ENCODE results near the gene FBN2. TPM values are rescaled to one million over a fixed set of nuclear protein-coding genes. Genes with fewer than 3 reads are reported as not detected.

FBN2 gene
- polyA plus RNA-seq (2012; ENCODE audit: insufficient read depth, insufficient read length, low read depth): not detected

- Histone ChIP-seq H3K4me3 (ENCODE audit: low read depth, low read length) (no peak within 1 kb of the TSS), H3K4me1 (no peaks in the 10 kb centered on the region), H3K9me3 (no peaks in the 10 kb centered on the region), H3K27me3 (peaks cover 54% of the 10 kb centered on the region), H3K36me3 (no peaks in the 10 kb centered on the region)
- TF ChIP-seq CTCF (IDR thresholded peaks at IDR 0.05; ENCODE audit: low read depth, low read length): no peak
- DNase-seq: no peak
Measured at GRCh38 chr5:128538000-128538249, at the start of gene FBN2. Gene FBN2, minus strand, starts transcription at chr5:128538245. Its CDS starts 642 bp downstream, at chr5:128537603.

- no peak for TF ChIP-seq CTCF (IDR thresholded peaks at IDR 0.05; ENCODE audit: low read depth, low read length)
- Histone ChIP-seq H3K27me3 (no peaks in the 10 kb centered on the region), H3K4me1 (no peaks in the 10 kb centered on the region), H3K9me3 (no peaks in the 10 kb centered on the region), H3K36me3 (no peaks in the 10 kb centered on the region), H3K4me3 (ENCODE audit: low read depth, low read length) (no peak overlapping the region)
- DNase-seq: no peak
Measured at GRCh38 chr5:128587275-128587674, 49.2 kb upstream of the FBN2 start.

- no peak for DNase-seq
- no peaks in the 10 kb centered on the region for H3K27me3 ChIP-seq
- no peak for TF ChIP-seq CTCF (IDR thresholded peaks at IDR 0.05; ENCODE audit: low read depth, low read length)
- H3K36me3 ChIP-seq: no peaks in the 10 kb centered on the region
- H3K4me3 ChIP-seq (ENCODE audit: low read depth, low read length): no peak overlapping the region
- no peaks in the 10 kb centered on the region for H3K9me3 ChIP-seq
- H3K4me1 ChIP-seq: no peaks in the 10 kb centered on the region
Measured at GRCh38 chr5:128586848-128587247, 48.8 kb upstream of the FBN2 start.

- Histone ChIP-seq H3K9me3 (no peaks in the 10 kb centered on the region), H3K27me3 (no peaks in the 10 kb centered on the region), H3K4me3 (ENCODE audit: low read depth, low read length) (no peak overlapping the region), H3K36me3 (no peaks in the 10 kb centered on the region), H3K4me1 (no peaks in the 10 kb centered on the region)
- no peak for TF ChIP-seq CTCF (IDR thresholded peaks at IDR 0.05; ENCODE audit: low read depth, low read length)
- no peak for DNase-seq
Measured at GRCh38 chr5:128579639-128580038, 41.6 kb upstream of the FBN2 start.

GRCh38 chr5:128579093-128579492 is 41.0 kb upstream of the FBN2 start:
- DNase-seq: no peak

GRCh38 chr5:128574041-128574440 is 36.0 kb upstream of the FBN2 start:
- H3K27me3 ChIP-seq: no peaks in the 10 kb centered on the region; the same call in 1 of the 2 replicates
- TF ChIP-seq CTCF (IDR thresholded peaks at IDR 0.05; ENCODE audit: low read depth, low read length): no peak
- no peaks in the 10 kb centered on the region for H3K4me1 ChIP-seq
- H3K36me3 ChIP-seq: no peaks in the 10 kb centered on the region
- DNase-seq: no peak
- no peaks in the 10 kb centered on the region for H3K9me3 ChIP-seq
- no peak overlapping the region for H3K4me3 ChIP-seq (ENCODE audit: low read depth, low read length)

More at GRCh38 chr5:128579093-128579492, 41.0 kb upstream of the FBN2 start:
- Histone ChIP-seq H3K9me3 (no peaks in the 10 kb centered on the region), H3K36me3 (no peaks in the 10 kb centered on the region), H3K4me1 (no peaks in the 10 kb centered on the region), H3K27me3 (no peaks in the 10 kb centered on the region), H3K4me3 (ENCODE audit: low read depth, low read length) (no peak overlapping the region)
- TF ChIP-seq CTCF (IDR thresholded peaks at IDR 0.05; ENCODE audit: low read depth, low read length): no peak

Data from BE2C (cell line).